Activated CD4-positive, alpha-beta T cell treated with anti-CD3 and anti-CD28 coated beads, Interleukin-2, amount 50 U/mL, for 1 hour (primary cell): ENCODE results near the gene FHOD3.
"Not testable (repeated sequence)": the region's sequence is repeated elsewhere in the genome, so short reads cannot be mapped to it uniquely, and the experiment has no call there.

Source experiments
- DNase-seq: peaks from one replicate; pipeline ENCODE4 v3.0.0-alpha.2; 2020

Gene FHOD3

DNA sequence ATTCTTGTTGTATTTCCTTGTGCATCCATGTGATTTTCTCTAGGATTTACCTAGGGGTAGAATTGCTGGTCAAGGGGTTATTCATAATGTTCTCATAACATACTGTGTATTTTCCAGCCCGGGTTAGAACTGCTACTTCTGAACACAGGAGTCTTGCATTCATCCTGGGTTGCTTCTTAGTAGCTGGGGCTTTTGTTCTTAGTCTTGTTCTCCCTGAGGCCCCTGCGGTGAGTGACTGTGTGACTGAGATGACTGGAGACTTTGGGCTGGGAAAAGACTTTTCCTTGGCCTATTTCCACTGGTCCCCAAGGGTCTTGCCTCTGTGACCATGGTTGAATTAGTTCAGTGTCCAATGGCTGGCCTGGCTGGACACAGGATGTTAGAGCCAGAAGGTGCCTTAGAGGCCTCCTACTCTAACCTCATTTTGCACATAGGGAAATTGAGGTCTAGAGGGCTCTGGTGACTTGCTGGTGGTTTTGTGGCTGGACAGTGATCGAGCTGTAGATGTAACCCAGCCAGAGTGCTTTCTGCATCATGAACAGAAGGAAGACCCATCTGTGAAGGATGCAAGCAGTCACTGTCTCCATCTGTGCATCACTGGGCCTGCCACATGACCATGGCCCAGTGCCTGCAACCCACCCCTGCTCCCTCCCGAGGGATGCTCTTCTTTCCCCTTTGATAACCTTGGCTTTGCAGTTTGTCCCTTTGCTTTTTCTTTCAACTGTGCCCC is 233.3 kb downstream of the FHOD3 start:
- no peak for DNase-seq

DNA sequence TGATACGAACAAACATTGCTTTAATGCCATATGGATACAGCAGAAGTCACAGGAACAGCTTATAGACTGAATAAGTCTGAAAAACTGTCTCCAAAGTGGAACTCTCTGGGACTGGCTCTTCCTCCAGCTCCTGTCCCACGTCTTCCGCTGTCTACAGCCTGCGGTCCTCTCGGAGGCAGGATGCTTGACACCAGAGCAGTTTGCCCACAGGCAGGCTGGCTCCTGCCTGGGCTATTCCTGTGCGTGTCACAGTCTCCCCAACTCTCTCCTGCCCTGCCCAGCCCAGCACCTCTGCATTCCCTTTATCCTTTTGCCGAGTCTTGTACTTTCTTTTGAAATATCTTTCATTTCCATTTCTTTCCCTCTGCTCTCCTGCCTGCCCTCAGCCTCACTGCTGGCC is 234.1 kb downstream of the FHOD3 start:
- no peak for DNase-seq

DNA sequence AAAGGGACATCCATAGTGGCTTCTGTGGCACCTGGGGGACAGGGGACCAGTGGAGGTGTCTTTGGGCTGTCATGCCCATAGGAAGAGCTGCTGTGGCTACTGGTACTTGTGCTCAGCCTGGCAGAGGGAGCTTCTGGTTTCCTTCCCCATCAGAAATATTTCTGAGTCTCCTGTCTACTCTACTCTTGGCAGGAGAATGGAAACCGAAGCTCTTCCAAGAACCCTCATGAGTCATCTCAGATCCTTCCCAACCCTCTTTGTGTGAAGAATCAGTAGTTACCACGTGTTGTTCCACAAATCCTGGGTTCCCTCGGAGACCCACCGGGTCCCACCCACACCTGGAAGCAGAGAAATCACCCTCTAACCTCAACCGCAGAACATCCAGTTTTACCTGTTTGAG is 234.9 kb downstream of the FHOD3 start:
- DNase-seq = no peak

DNA sequence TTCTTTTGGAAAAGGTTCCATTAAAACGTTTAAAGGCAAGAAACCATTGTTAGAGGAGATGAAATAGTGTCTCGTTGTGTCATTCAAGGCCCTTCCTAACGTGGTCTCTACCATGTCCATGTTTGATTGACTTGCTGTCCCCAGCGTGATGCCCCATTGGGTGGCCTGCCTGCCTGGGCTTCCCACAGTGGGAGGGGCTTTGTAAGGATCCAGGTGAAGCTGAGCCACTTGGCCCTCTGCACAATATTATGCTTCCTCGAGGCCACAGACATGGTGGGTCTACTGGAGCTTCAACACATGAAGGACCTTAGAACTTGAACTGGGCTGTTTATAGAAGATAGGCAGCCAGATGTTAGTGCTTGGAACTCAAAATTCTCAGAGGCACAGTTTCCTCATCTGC is 235.3 kb downstream of the FHOD3 start:
- DNase-seq = no peak

DNA sequence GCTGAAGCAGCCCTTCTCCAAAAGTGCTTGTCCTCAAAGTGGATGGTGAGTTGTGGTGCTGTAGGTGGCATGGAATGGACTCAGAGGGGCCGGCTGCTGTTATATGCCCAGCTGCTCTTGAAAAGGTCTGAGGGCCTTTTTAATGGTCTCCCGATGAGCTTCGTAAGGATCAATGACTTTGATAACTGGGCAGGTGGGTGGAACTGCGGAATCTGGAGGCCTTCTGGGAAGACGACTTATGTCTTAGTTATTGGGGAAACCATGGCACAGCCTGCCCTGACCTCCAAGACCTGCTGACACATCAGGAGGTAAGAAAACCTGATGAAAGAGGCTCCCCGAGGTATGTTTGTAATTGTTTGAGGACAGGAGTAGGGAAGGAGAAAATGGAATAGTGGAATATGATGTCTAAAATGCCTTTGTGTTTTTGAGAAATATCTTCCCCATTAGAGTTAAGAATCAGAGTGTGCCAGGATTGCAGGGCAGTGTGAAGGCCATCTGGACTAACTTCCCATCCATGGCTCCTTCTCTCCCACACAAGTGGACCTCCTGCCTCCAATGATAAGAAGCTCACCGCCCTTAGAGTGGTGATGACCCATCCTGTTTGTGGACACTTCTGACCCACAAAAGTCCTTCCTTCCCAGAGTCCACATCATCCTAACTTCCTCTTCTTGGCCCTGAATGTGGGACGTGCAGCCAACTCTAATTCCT is 236.1 kb downstream of the FHOD3 start:
- DNase-seq = no peak

DNA sequence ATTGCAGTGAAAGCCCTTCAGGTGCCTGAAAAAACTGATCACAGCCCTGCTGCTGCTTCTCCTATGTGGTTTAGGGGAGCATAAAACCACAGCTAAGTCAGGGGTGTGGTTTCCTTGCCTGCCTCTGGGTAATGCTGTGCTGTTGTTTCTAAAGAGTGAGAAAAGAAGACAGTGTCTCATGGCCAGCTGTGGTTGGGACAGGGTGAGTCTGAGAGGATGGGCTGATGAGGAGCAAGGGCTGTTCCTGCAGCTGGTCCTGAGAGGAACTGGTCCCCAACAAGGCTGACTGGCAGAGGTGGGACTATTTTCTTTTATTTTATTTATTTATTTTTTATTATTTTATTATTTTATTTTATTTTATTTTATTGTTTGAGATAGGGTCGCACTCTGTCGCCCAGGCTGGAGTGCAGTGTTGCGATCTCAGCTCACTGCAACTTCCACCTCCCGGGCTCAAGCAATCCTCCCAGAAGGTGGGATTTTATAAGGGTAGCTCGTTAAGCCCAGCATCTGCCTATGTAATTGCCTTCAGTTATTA is 236.7 kb downstream of the FHOD3 start:
- no peak for DNase-seq

DNA sequence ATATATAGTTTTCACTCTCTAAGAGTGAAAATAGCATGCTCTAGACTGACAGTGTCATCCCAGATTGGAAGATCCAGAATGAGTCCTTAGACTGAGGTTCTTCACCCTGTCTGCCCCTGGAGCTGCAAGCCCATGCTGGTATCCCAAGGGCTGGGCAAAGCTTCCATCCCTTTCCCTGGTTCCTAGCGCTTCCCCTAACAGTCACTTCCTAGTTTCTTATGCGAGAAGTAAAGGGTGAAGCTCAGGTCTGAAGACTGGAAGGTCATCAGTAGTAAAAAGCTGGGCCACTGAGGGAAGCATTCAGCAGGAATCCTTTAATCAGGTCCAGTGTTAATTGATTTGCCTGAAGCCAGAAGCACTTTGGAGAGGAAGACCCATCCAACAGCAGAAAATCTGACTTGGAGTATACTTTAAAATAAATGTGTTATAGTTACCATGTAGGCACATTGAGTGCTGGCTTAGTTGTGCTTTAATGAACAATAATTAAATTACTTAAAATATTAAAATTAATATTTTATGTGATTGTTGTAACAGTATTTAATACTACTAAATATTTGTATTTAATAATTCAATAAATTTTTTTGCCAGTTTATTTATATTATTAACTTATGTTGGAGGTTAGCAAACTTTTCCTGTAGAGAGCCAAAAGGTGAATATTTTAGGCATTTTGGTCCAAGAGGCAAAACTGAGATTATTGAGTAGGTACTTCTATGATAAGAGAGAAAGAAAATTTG is 237.9 kb downstream of the FHOD3 start:
- DNase-seq = no peak

DNA sequence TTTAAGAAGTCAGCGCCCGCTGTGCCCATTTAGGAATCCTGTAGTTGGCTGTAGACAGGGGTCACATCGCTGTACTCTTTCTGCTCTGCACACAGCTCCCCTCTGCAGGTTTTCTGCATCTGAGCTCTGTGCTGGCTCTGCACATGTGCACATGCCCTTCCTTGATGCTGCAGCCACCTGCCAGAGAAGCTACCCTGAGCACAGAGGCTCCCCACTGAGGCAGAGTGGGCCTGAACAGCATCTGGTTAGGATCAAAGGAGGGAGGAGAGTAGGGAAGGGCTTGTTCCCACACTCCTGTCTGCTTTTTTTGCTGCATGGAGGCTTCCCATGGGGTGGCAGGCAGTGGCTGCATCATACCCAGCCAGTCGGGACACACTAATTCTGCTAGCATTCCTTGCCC is 238.9 kb downstream of the FHOD3 start:
- DNase-seq = no peak

DNA sequence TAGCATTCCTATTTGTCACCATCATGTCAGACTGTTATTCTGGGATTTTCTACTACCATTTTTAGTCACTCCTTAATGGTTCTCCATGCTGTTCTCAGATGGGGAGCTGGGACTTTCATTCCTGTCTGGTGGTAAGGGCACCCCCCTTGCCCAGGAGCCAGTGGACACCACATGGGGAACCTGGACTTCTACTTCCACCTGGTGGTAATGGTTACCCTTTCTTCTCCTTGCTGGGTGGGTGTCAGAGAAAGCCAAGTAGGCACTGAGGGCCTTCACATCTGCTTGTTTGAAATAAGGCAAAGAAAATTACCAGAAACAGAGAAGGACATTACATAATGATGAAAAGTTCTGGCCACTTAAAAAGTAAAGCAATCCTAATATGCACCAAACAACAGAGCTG is 239.8 kb downstream of the FHOD3 start:
- no peak for DNase-seq

DNA sequence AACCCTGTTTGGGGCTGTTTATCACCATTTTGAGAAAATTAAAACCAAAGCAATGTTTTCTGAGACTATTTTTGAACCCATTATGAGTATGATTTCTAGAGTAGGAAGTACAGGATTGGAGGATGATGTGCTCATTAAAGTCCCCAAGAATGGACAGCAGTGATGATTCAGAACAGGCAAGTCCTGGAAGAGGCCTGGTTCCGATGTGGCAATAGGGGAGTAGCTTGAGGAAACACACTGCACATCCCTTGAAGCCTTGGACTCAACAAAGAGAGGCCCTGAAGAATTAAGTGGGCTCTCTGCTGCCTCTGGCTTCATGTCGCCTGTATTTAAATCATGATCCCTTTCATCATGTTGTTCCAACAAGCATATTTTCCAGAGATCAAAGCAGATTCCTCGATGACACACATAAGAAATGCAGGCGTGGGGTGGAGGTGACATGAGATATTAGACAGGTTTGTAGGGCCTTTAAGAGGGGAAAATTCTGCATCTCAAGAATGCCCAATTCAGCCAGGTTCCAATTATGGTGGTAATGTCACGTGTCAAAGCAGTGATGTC is 242.2 kb downstream of the FHOD3 start:
- DNase-seq = no peak

DNA sequence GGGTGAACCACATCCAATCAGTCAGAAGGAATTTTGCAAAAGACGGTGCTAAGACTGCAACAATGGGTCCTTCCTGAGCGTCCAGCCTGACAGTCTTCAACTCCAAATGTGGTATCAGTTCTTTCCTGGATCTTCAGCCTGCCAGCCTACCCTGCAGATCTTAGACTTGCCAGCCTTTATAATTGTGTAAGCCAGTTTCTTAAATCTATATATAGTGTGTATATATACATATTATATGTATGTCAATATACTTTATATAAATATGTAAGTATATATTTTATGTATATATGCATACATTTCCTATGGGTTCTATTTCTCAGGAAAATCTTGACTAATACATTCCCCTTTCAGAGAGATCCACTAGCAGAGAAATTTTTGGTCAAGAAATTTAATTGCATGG is 245.5 kb downstream of the FHOD3 start:
- no peak for DNase-seq

DNA sequence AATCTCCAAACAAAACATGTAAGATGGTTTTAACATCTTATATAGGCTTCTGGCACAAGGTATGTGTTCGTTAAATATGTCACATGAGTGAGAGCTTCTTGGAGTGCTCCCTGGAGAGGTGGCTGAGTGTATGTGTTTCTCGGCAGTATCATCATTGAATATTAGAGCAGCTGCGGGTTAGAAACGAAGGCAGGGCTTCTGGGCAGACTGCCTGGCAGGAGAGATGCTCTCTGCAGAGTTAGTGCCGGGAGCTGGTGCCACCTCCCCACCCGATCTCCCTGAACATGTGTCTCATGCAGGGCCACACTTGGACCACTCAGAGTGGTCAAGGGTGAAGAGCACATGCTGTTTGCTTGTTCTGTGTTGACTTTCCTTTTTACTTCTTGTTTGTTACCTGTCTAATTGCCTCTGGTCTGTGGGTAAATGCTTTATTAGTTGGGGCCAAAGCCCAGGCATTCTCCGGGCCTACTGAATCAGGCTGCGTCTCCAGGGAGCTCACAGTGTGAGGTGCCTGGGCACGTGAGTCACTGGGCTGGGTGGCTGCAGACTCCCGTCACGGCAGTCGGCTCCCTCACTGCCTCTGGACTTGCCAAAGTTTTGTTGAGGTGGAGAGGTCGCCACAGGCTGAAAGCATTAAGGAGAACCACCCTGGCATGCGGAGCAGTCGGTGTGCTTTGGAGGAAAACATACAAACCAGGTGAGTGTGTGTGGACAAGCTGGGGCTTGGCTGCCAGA is 246.6 kb downstream of the FHOD3 start:
- DNase-seq = no peak

DNA sequence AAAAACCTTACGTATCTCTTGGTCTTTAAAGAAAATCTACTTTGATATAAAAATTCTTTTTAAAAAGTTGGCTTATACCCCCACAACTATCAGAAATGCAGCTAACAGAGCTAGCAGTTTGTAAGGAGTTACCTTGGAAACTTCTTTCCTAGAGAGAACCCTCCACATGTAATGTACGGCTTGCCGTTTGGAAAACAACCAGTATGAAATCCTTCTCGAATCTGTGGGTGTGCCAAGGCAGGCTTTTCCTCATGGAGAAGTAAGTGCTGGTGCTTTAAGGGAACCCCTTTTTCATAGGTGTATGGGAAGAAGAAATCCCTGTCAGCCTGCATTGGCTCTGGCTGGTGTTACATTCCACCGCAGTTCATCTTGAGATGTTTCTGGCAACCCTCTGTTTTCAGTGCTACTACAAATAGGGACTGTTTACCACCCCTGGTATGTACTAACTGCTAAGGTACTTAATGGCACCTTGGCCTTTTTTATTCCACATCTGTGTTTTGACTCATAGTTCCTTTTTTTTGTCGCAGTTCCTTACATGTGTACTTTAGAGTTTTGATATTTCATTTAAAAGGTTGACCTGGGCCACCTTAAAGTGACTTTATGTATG is 248.4 kb downstream of the FHOD3 start:
- no peak for DNase-seq

DNA sequence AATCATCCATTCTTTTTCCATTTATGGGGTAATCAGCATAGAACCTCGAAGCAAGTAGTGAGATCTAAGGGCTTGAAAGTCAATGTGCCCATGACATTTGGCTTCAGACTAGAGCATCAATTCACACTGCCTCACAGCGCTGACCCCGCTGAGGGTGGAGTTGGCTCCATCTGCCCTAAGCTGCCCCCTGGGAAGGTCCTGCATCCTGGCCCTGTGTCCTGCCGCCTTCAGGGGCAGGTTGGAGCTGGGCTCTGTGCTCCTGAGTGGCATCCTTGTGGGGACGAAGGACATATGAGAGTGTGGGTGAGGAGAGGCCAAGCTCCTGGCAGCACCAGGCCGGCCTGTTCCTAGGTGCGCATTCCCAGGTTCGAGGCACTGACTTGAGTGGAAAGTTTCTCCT is 249.4 kb downstream of the FHOD3 start:
- DNase-seq = no peak

DNA sequence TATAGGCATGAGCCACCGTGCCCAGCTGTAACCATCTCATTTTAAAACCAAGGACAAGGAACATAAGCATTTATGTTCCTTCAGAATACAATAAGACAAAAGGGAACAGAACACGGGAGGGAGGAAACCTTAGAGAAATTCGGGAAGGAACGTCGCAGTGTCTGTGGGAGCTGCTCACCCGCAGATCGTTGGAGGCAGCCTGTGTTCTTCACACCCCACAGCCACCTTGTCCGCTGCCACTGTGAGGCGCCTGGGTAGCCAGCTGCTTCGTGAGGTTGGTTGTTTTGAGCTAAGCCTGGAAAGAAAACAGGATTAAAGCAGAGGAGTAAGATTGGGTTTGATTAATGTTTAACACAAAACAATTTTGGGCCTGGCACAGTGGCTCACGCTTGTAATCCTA is 250.0 kb downstream of the FHOD3 start:
- no peak for DNase-seq

DNA sequence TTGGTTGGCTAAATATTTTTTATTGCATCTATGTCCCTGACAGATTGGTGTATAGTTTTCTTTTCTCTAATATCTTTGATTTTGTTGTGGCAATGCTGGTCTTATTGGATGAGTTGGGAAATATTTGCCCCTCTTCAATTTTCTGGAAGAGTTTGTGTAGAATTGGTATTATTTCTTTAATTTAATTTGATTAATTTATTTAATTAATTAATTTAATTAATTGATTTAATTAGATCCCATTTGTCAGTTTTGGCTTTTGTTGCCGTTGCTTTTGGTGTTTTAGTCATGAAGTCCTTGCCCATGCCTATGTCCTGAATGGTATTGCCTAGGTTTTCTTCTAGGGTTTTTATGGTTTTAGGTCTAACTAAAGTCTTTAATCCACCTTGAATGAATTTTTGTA is 253.8 kb downstream of the FHOD3 start:
- DNase-seq = not testable (repeated sequence)

DNA sequence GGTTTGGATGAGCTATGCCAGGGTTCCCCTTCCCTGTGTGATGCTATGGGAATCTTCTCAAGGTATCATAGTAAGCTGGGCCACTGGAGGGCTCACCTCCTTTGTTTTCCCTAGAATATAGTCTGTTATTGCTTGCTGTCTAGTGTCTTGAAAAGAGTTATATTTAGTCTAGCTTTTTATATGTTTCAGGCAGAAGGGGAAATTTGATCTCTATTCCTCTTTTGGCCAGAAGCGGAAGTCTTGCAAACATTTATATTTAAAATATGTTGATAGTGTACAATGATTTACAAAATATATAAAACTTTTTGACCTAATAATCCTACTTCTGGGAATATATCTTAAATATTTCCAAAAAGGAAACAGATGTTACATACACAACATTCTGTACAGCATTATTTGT is 260.7 kb downstream of the FHOD3 start:
- no peak for DNase-seq

DNA sequence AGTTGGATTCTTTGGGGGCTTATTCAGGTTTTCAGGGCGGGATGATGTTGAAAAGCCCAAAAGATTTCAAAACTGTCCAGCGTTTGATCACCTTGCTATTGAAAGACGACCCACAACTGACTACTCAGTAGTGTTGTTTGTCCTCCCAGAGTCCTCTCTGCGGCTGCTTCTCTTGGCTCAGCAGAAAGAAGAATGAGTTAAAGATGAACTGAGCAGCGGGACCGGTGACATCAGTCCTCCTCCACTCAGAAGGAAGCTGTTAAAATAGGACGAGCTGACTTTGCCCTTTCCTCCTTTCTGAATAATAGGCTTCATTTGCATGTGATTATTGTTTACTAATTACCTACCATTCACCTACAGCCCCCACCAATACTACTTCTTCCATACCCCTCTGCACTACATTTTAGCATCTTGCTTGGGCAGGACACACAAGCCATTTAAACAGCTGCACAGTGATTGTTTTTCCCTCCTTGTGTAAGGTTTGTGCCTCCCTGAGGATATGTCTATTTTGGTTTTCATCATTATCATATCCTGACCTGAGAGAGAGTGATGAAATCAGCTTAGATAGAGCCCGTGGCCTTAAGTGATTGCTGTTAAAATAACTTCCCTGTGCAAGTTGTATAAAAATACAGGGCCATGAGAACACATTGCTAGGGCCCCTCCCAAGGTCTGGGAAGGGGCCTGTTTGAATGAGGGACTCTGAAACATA is 261.8 kb downstream of the FHOD3 start:
- no peak for DNase-seq

DNA sequence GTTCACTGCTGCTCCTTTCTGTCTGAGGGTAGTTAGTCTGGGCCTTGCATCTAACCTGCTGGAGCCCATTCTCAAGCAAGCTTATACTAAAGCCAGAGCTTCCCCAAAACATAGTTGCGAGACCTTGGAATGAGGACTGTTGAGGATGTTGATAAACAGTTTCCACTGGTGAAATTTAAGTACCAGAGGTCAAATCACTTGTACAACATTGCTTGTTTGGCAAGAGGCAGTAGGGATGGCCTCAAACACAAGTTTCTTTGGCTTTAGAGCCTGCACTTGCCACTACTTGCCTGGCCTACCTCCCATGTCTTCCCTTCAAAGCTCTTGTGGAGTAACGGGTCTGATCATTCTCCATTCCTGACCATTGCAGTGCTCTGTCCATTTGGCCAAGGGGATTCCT is 262.7 kb downstream of the FHOD3 start:
- no peak for DNase-seq

DNA sequence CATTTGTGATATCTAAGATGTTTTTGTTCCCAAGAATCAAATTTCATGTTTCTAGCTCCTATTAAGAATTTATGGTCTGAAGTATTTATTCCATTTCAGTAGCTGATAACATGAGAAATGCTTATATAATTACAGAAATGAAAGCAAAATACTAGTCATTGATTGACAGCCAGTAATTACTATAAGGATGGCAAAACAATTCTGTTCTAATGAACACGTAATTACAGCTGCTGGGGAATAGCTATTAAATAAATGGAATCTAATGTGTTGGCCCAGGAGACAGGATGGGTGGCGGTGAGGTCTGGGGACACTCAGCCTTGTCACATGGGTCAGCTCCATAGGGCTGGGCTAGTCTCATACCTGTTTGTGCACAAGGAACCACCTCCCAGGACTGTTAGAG is 263.5 kb downstream of the FHOD3 start:
- DNase-seq = no peak

DNA sequence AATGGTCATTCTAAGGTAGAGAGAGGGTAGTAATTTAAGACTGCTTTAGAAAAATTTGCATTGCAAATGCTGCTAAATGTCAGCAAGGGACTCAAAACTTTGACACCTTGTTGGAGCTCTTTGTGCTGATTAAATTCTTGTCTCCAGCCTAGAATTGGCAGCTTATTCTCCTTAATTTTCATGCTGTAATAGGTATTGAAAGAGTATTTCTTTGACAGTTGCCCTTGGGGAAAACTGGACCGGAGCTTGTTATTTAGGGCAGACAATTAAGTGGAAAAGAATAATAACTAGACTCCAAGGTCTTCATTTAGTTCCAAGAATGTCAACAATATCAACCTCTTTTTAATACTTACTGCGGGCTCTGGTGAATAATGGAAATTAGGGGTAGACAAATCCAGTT is 267.3 kb downstream of the FHOD3 start:
- no peak for DNase-seq

DNA sequence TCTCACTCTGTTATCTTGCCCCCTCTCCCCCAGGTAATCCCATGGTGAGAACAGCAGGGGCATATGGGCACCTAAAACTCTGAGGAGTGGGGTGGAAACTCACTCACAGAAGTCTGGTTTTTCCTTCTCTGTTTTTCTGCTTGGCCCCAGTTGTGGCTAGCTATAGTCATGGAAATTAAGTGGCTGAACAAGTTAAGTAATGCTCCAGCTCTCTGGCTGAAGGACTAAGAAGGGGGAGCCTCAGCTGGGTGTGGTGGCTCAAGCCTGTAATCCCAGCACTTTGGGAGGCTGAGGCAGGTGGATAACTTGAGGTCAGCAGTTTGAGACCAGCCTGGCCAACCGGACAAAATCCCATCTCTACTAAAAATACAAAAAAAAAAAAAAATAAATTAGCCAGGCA is 270.3 kb downstream of the FHOD3 start:
- no peak for DNase-seq
